ENCODE results near the gene ADD3.

The ADD3 gene

DNA sequence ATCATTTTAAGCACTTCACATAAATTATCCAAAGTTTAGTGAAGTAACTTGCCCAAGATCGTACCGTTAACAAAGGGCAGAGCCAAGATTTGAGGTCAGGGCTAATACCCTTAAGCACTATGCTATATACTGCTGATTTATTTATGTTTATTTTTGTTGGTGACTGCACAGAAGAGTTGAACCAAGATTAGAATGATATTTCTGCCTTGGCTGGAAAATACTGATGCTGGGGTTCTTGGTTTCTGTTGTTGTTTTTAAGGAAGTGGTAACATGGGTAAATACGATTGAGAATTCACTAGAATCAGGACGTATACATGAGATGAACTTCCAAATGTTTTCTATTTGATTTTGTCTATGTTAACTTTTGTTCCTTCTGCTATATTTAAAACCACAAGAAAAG lies 9.3 kb downstream of the ADD3 start:
- no peaks in the 10 kb centered on the region for H3K9me3 ChIP-seq (ENCODE audit: insufficient read depth, low read depth, low read length)
- peaks cover 4% of the 10 kb centered on the region for H3K79me2 ChIP-seq (ENCODE audit: control insufficient read depth, insufficient read depth, low read length, poor library complexity)
- H3K18ac ChIP-seq (ENCODE audit: low read length) = no peak overlapping the region
- no peak for DNase-seq
- H3K4me2 ChIP-seq (ENCODE audit: low read length) = no peak overlapping the region
- no peak overlapping the region for H4K91ac ChIP-seq (ENCODE audit: low read depth, low read length)
- H3K27ac ChIP-seq (ENCODE audit: low read depth, low read length) = no peak overlapping the region
- H3K36me3 ChIP-seq (ENCODE audit: control insufficient read depth in 1 of 2, insufficient read depth in 2 of 2, low read length in 2 of 2) = no peaks in the 10 kb centered on the region
- no peak overlapping the region for H4K8ac ChIP-seq (ENCODE audit: low read depth, low read length)
- WGBS (ENCODE audit: extremely low coverage, insufficient coverage, insufficient read length) = no CpG with 5 or more reads among the region's 4 CpGs
- H3K9ac ChIP-seq (ENCODE audit: low read length) = no peak overlapping the region
- no peaks in the 10 kb centered on the region for H3K27me3 ChIP-seq (ENCODE audit: insufficient read depth, low read length)
- H2AK5ac ChIP-seq (ENCODE audit: low read length) = no peak overlapping the region
- no peak overlapping the region for H2BK120ac ChIP-seq (ENCODE audit: insufficient read depth, low read length, poor library complexity)
- no peak overlapping the region for H2BK12ac ChIP-seq (ENCODE audit: low read length)
- no peak overlapping the region for H3K4me3 ChIP-seq (ENCODE audit: low read depth, low read length)
- H4K12ac ChIP-seq (ENCODE audit: low read depth, low read length) = no peak overlapping the region
- H2BK5ac ChIP-seq (ENCODE audit: low read depth, low read length, poor library complexity) = no peak overlapping the region
- no peak overlapping the region for H3K23ac ChIP-seq (ENCODE audit: low read length)
- H2AFZ ChIP-seq (ENCODE audit: insufficient read depth, low read length, poor library complexity) = no peak overlapping the region
- H3K79me1 ChIP-seq (ENCODE audit: low read length) = peaks cover 2% of the 10 kb centered on the region
- H3K4ac ChIP-seq (ENCODE audit: low read depth, low read length) = no peak overlapping the region
- H3K14ac ChIP-seq (ENCODE audit: low read length) = no peak overlapping the region
- peaks cover 2 to 15% of the 10 kb centered on the region in 2 experiments for H3K4me1 ChIP-seq (ENCODE audit: control insufficient read depth in 1 of 2, insufficient read depth in 2 of 2, low read length in 2 of 2)

DNA sequence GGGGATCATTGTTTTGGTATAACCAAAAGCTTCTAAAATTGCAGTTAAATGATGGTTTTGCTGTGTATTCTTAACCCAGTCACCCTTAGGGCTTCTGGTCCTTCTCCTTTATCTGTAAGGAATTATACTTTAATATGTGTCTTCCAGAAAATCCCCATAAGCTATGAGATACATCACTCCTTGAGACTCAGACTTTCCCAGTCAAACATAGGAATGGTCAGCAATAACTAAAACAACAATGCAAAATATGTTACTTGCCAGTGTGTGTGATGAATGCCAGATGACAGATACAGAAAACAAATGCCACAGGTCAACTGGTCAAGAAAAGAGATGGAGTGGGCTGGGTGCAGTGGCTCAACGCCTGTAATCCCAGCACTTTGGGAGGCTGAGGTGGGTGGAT lies 10.1 kb downstream of the ADD3 start:
- H2BK5ac ChIP-seq (ENCODE audit: low read depth, low read length, poor library complexity) = no peak overlapping the region
- H3K14ac ChIP-seq (ENCODE audit: low read length) = no peak overlapping the region
- H2BK12ac ChIP-seq (ENCODE audit: low read length) = no peak overlapping the region
- no peak overlapping the region for H2AFZ ChIP-seq (ENCODE audit: insufficient read depth, low read length, poor library complexity)
- no peak overlapping the region for H3K4ac ChIP-seq (ENCODE audit: low read depth, low read length)
- H3K79me1 ChIP-seq (ENCODE audit: low read length) = peaks cover 2% of the 10 kb centered on the region
- no peak overlapping the region for H2BK120ac ChIP-seq (ENCODE audit: insufficient read depth, low read length, poor library complexity)
- DNase-seq = peak in 1 of 2 donors; percentile 33
- no peaks in the 10 kb centered on the region for H3K36me3 ChIP-seq (ENCODE audit: control insufficient read depth in 1 of 2, insufficient read depth in 2 of 2, low read length in 2 of 2)
- no peak overlapping the region for H3K23ac ChIP-seq (ENCODE audit: low read length)
- no peaks in the 10 kb centered on the region for H3K27me3 ChIP-seq (ENCODE audit: insufficient read depth, low read length)
- no peaks in the 10 kb centered on the region for H3K9me3 ChIP-seq (ENCODE audit: insufficient read depth, low read depth, low read length)
- H4K91ac ChIP-seq (ENCODE audit: low read depth, low read length) = no peak overlapping the region
- no peak overlapping the region for H3K4me3 ChIP-seq (ENCODE audit: low read depth, low read length)
- no peak overlapping the region for H3K18ac ChIP-seq (ENCODE audit: low read length)
- H3K27ac ChIP-seq (ENCODE audit: low read depth, low read length) = no peak overlapping the region
- no peak overlapping the region for H3K9ac ChIP-seq (ENCODE audit: low read length)
- peaks cover 0 to 15% of the 10 kb centered on the region in 2 experiments for H3K4me1 ChIP-seq (ENCODE audit: control insufficient read depth in 1 of 2, insufficient read depth in 2 of 2, low read length in 2 of 2)
- no CpG with 5 or more reads among the region's 1 CpG for WGBS (ENCODE audit: extremely low coverage, insufficient coverage, insufficient read length)
- H4K12ac ChIP-seq (ENCODE audit: low read depth, low read length) = no peak overlapping the region
- H3K79me2 ChIP-seq (ENCODE audit: control insufficient read depth, insufficient read depth, low read length, poor library complexity) = peaks cover 4% of the 10 kb centered on the region
- H3K4me2 ChIP-seq (ENCODE audit: low read length) = no peak overlapping the region
- no peak overlapping the region for H2AK5ac ChIP-seq (ENCODE audit: low read length)
- no peak overlapping the region for H4K8ac ChIP-seq (ENCODE audit: low read depth, low read length)

DNA sequence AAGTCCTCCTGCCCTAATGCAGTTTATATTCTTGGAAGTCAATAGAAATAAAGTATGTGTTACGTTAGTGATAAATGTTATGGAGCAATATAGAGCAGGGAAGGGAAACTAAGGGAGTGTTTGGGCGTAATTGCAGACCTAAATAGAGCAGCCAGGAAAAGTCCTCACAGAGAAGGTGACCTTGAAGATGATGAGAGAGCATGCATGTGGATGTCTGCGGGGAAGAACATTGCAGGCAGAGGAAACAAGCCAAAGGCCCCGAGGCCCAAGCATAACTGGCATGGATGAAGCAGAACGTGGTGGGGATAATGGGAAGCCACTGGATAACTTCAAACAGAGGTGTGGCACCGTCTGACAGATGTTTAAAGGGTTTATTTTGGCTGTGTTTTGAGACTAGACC lies 12.5 kb downstream of the ADD3 start:
- whole genome bisulfite sequencing (ENCODE audit: extremely low coverage, insufficient coverage, insufficient read length) = 100% methylated on average over 1 of the region's 6 CpGs
- Histone ChIP-seq H3K4me2 (ENCODE audit: low read length) (no peak overlapping the region), H3K9me3 (ENCODE audit: insufficient read depth, low read depth, low read length) (no peaks in the 10 kb centered on the region), H3K4me3 (ENCODE audit: low read depth, low read length) (no peak overlapping the region), H4K91ac (ENCODE audit: low read depth, low read length) (no peak overlapping the region), H3K4me1 (ENCODE audit: control insufficient read depth in 1 of 2, insufficient read depth in 2 of 2, low read length in 2 of 2) (peaks cover 0 to 6% of the 10 kb centered on the region in 2 experiments), H3K9ac (ENCODE audit: low read length) (no peak overlapping the region), H3K18ac (ENCODE audit: low read length) (no peak overlapping the region), H4K12ac (ENCODE audit: low read depth, low read length) (no peak overlapping the region), H3K14ac (ENCODE audit: low read length) (no peak overlapping the region), H3K36me3 (ENCODE audit: control insufficient read depth in 1 of 2, insufficient read depth in 2 of 2, low read length in 2 of 2) (no peaks in the 10 kb centered on the region), H3K4ac (ENCODE audit: low read depth, low read length) (no peak overlapping the region), H2AFZ (ENCODE audit: insufficient read depth, low read length, poor library complexity) (no peak overlapping the region), H3K27me3 (ENCODE audit: insufficient read depth, low read length) (no peaks in the 10 kb centered on the region), H2BK120ac (ENCODE audit: insufficient read depth, low read length, poor library complexity) (no peak overlapping the region), H3K23ac (ENCODE audit: low read length) (no peak overlapping the region), H3K79me1 (ENCODE audit: low read length) (no peaks in the 10 kb centered on the region), H3K79me2 (ENCODE audit: control insufficient read depth, insufficient read depth, low read length, poor library complexity) (no peaks in the 10 kb centered on the region), H2AK5ac (ENCODE audit: low read length) (no peak overlapping the region), H2BK12ac (ENCODE audit: low read length) (no peak overlapping the region), H4K8ac (ENCODE audit: low read depth, low read length) (no peak overlapping the region), H2BK5ac (ENCODE audit: low read depth, low read length, poor library complexity) (no peak overlapping the region), H3K27ac (ENCODE audit: low read depth, low read length) (no peak overlapping the region)
- no peak for DNase-seq

DNA sequence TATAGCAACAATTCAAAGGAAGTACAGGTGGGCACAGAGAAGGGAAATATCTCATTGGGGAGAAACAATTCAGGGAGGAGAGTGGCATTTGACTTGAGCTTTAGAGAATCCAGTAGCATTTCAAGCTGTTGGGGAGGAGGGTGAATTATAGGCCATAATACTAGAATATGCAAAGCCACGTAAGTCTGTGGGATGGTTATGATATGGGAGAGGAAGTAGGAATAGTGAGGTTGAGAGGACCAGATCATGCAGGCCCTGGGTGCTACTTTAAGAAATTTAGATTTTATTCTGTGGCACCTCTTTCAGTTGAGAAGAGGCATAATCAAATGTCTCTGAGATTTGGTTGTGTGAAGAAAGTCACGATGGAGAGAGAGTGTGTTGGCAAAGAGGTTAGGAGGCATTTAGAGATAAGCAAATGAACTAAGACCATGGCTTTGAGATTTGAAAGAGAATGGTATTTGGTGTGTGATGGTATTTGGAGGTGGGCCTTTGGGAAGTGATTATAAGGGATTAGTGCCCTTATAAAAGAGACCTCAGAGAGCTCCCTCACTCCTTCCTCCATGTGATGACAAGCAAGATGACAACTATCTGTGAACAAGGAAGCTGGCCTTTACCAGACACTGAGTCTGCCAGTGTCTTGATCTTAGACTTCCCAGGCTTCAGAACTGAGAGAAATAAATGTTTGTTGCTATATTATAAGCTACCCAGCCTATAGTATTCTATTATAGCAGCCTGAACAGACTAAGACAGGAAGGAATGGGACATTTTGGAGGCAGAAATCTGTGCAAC lies 15.1 kb downstream of the ADD3 start:
- no peak overlapping the region for H3K14ac ChIP-seq (ENCODE audit: low read length)
- H3K27me3 ChIP-seq (ENCODE audit: insufficient read depth, low read length) = no peaks in the 10 kb centered on the region
- H3K79me1 ChIP-seq (ENCODE audit: low read length) = no peaks in the 10 kb centered on the region
- no peaks in the 10 kb centered on the region for H3K9me3 ChIP-seq (ENCODE audit: insufficient read depth, low read depth, low read length)
- WGBS (ENCODE audit: extremely low coverage, insufficient coverage, insufficient read length) = no CpG with 5 or more reads among the region's 2 CpGs
- no peak overlapping the region for H3K27ac ChIP-seq (ENCODE audit: low read depth, low read length)
- H2AK5ac ChIP-seq (ENCODE audit: low read length) = no peak overlapping the region
- H3K4me3 ChIP-seq (ENCODE audit: low read depth, low read length) = no peak overlapping the region
- no peak overlapping the region for H3K4ac ChIP-seq (ENCODE audit: low read depth, low read length)
- H4K12ac ChIP-seq (ENCODE audit: low read depth, low read length) = no peak overlapping the region
- H3K79me2 ChIP-seq (ENCODE audit: control insufficient read depth, insufficient read depth, low read length, poor library complexity) = no peaks in the 10 kb centered on the region
- H4K8ac ChIP-seq (ENCODE audit: low read depth, low read length) = no peak overlapping the region
- H2BK5ac ChIP-seq (ENCODE audit: low read depth, low read length, poor library complexity) = no peak overlapping the region
- H3K23ac ChIP-seq (ENCODE audit: low read length) = no peak overlapping the region
- no peak overlapping the region for H3K4me2 ChIP-seq (ENCODE audit: low read length)
- H2AFZ ChIP-seq (ENCODE audit: insufficient read depth, low read length, poor library complexity) = no peak overlapping the region
- no peak overlapping the region for H4K91ac ChIP-seq (ENCODE audit: low read depth, low read length)
- no peaks in the 10 kb centered on the region for H3K36me3 ChIP-seq (ENCODE audit: control insufficient read depth in 1 of 2, insufficient read depth in 2 of 2, low read length in 2 of 2)
- peaks cover 0 to 4% of the 10 kb centered on the region in 2 experiments for H3K4me1 ChIP-seq (ENCODE audit: control insufficient read depth in 1 of 2, insufficient read depth in 2 of 2, low read length in 2 of 2)
- no peak for DNase-seq
- no peak overlapping the region for H3K18ac ChIP-seq (ENCODE audit: low read length)
- no peak overlapping the region for H3K9ac ChIP-seq (ENCODE audit: low read length)
- no peak overlapping the region for H2BK12ac ChIP-seq (ENCODE audit: low read length)
- no peak overlapping the region for H2BK120ac ChIP-seq (ENCODE audit: insufficient read depth, low read length, poor library complexity)

Measured in trophoblast cell (in vitro differentiated cells and primary cell).